ENCODE results near the gene NAGK.

DNA sequence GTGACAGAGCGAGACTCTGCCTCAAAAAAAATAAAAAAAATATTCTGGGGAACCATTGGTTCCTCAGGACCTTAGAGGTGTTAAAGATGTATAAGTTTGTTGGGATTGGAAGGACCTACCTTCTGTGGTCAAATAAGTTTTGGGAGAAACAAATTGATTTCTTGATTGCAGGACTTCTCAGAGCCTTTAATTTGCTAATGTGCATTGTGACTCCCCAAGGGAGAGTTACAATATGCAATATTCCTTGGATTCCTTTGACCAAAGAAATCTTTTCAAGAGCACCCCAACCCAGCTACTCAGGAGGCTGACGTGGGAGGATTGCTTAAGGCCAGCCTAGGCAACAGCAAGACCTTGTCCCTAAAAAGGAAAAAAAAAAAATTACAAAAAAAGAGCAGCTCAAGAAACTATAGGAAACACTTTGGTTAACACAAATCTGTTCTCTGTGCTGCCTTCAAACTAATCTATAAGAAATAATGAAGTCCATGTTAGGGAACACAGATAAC, 6.5 kb downstream of the NAGK start:
- TF ChIP-seq EZH2 (IDR thresholded peaks at IDR 0.05; ENCODE audit: low read depth, unreplicated experiment) (no peak), POLR2AphosphoS5 (IDR thresholded peaks at IDR 0.05; ENCODE audit: low read depth) (no peak), EZH2phosphoT487 (IDR thresholded peaks at IDR 0.05; ENCODE audit: unreplicated experiment) (no peak), NANOG (IDR thresholded peaks at IDR 0.05; ENCODE audit: borderline replicate concordance) (no peak), JUNB (IDR thresholded peaks at IDR 0.05; ENCODE audit: unreplicated experiment) (no peak), ZNF114 (CRISPR knock-in tag; IDR thresholded peaks at IDR 0.05) (no peak)
- TF ChIP-seq, protein P1, sequence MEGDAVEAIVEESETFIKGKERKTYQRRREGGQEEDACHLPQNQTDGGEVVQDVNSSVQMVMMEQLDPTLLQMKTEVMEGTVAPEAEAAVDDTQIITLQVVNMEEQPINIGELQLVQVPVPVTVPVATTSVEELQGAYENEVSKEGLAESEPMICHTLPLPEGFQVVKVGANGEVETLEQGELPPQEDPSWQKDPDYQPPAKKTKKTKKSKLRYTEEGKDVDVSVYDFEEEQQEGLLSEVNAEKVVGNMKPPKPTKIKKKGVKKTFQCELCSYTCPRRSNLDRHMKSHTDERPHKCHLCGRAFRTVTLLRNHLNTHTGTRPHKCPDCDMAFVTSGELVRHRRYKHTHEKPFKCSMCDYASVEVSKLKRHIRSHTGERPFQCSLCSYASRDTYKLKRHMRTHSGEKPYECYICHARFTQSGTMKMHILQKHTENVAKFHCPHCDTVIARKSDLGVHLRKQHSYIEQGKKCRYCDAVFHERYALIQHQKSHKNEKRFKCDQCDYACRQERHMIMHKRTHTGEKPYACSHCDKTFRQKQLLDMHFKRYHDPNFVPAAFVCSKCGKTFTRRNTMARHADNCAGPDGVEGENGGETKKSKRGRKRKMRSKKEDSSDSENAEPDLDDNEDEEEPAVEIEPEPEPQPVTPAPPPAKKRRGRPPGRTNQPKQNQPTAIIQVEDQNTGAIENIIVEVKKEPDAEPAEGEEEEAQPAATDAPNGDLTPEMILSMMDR (conservative IDR thresholded peaks at IDR 0.05; ENCODE audit: low read depth in 2 of 2) = no peak
- TF ChIP-seq, protein P2, sequence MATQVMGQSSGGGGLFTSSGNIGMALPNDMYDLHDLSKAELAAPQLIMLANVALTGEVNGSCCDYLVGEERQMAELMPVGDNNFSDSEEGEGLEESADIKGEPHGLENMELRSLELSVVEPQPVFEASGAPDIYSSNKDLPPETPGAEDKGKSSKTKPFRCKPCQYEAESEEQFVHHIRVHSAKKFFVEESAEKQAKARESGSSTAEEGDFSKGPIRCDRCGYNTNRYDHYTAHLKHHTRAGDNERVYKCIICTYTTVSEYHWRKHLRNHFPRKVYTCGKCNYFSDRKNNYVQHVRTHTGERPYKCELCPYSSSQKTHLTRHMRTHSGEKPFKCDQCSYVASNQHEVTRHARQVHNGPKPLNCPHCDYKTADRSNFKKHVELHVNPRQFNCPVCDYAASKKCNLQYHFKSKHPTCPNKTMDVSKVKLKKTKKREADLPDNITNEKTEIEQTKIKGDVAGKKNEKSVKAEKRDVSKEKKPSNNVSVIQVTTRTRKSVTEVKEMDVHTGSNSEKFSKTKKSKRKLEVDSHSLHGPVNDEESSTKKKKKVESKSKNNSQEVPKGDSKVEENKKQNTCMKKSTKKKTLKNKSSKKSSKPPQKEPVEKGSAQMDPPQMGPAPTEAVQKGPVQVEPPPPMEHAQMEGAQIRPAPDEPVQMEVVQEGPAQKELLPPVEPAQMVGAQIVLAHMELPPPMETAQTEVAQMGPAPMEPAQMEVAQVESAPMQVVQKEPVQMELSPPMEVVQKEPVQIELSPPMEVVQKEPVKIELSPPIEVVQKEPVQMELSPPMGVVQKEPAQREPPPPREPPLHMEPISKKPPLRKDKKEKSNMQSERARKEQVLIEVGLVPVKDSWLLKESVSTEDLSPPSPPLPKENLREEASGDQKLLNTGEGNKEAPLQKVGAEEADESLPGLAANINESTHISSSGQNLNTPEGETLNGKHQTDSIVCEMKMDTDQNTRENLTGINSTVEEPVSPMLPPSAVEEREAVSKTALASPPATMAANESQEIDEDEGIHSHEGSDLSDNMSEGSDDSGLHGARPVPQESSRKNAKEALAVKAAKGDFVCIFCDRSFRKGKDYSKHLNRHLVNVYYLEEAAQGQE (IDR thresholded peaks at IDR 0.05; ENCODE audit: unreplicated experiment) = no peak

All from GM23338 (cell line).